ENCODE measurements around the gene KRTAP10-2.

DNA sequence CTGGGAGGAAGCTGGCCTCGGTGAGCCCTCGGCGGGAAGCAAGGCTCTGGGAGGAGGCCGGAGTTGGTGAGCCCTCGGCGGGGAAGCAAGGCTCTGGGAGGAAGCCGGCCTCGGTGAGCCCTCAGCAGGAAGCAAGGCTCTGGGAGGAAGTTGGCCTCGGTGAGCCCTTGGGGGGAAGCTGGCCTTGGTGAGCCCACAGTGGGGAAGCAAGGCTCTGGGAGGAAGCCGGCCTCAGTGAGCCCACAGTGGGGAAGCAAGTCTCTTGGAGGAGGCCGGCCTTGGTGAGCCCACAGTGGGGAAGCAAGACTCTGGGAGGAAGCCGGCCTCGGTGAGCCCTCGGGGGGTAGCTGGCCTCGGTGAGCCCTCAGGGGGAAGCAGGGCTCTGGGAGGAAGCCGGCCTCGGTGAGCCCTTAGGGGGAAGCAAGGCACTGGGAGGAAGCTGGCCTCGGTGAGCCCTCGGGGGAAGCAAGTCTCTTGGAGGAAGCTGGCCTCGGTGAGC, 47.4 kb downstream of the KRTAP10-2 start:
- no peak for TF ChIP-seq POLR2AphosphoS5 (IDR thresholded peaks at IDR 0.05; ENCODE audit: borderline replicate concordance, low read depth, low read length)
- no peak for TF ChIP-seq EZH2 (IDR thresholded peaks at IDR 0.05)
- no peak for TF ChIP-seq FOXP2 (optimal IDR thresholded peaks at IDR 0.05; ENCODE audit: control extremely low read depth, extremely low read length, insufficient read depth)
